ENCODE results near the gene XRCC1. TPM values are rescaled to one million over a fixed set of nuclear protein-coding genes. Genes with fewer than 3 reads are reported as not detected.

The XRCC1 gene
- polyA plus RNA-seq, 1 of the 3 experiments (the other 2 are of a cell fraction), result 30.3 TPM

GRCh38 chr19:43575156-43575950 is at the start of gene XRCC1, which contains the start of gene PINLYP (continued):
- TF ChIP-seq EZH2phosphoT487 (IDR thresholded peaks at IDR 0.05; ENCODE audit: borderline replicate concordance, low read depth) (no peak), TCF12 (IDR thresholded peaks at IDR 0.05) (no peak), SIN3A (IDR thresholded peaks at IDR 0.05; ENCODE audit: borderline replicate concordance, low read depth, low read length) (0 out of 2 replicates have a peak, but pooled peaks have one; percentile 33), RXRA (IDR thresholded peaks at IDR 0.05; ENCODE audit: borderline replicate concordance, low read depth) (no peak), JUND (IDR thresholded peaks at IDR 0.05) (no peak), CTCF (IDR thresholded peaks at IDR 0.05) (no peak), RFX5 (IDR thresholded peaks at IDR 0.05; ENCODE audit: low read length) (peak; percentile 99), MAX (IDR thresholded peaks at IDR 0.05; ENCODE audit: low read depth) (no peak), FOXJ3 (CRISPR knock-in tag; IDR thresholded peaks at IDR 0.05) (no peak), TAF1 (IDR thresholded peaks at IDR 0.05; ENCODE audit: borderline replicate concordance, low read depth, low read length) (peak; percentile 41; the same call in 1 of the 2 replicates), RAD21 (IDR thresholded peaks at IDR 0.05; ENCODE audit: low read length) (no peak)
- TF ChIP-seq, protein P1, sequence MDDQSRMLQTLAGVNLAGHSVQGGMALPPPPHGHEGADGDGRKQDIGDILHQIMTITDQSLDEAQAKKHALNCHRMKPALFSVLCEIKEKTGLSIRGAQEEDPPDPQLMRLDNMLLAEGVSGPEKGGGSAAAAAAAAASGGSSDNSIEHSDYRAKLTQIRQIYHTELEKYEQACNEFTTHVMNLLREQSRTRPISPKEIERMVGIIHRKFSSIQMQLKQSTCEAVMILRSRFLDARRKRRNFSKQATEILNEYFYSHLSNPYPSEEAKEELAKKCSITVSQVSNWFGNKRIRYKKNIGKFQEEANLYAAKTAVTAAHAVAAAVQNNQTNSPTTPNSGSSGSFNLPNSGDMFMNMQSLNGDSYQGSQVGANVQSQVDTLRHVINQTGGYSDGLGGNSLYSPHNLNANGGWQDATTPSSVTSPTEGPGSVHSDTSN (IDR thresholded peaks at IDR 0.05), result no peak

DNA sequence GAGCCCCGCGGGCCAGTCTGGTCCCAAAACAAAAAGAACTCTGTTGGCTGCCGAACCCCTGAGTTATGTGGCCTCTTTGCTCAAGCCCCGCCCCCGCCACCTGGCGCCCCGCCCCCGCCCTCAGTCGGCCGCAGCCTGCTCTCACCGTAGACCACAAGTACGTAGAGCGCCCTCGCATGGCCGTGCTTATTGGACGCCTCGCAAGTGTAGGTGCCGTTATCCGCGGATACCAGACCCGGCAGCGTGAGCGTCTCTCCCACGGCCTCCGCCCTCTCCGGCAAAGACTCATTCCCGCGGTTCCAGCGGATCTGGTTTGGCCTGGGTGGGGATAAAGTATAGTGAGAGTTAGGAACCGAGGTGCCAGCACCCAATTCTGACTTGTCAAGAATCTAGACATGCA is 49.6 kb upstream of the XRCC1 start:
- Histone ChIP-seq H4K20me1 (ENCODE audit: insufficient read depth) (no peaks in the 10 kb centered on the region), H3K27ac (ENCODE audit: low read depth in 2 of 2, low read length in 1 of 2) (no peak overlapping the region), H3K9me2 (no peaks in the 10 kb centered on the region), H3K36me3 (replicated peaks in 1 of 2; ENCODE audit: control insufficient read depth in 1 of 2, insufficient read depth in 2 of 2, low read length in 1 of 2) (peaks cover 0 to 3% of the 10 kb centered on the region in 2 experiments), H3K4me1 (ENCODE audit: control insufficient read depth in 1 of 2, insufficient read depth in 2 of 2, low read depth in 1 of 2, low read length in 1 of 2) (peaks cover 0 to 6% of the 10 kb centered on the region in 2 experiments; a peak in 1 of 4 replicates), H3K79me2 (ENCODE audit: insufficient read depth) (no peaks in the 10 kb centered on the region; the same call in 1 of the 2 replicates), H3F3A (replicated peaks; ENCODE audit: insufficient read depth) (peaks cover 4% of the 10 kb centered on the region), H2AFZ (ENCODE audit: low read depth) (no peak overlapping the region), H3K4me2 (no peak overlapping the region), H3K9ac (no peak overlapping the region), H3K27me3 (ENCODE audit: insufficient read depth) (no peaks in the 10 kb centered on the region), H3K4me3 (ENCODE audit: low read depth in 2 of 2, low read length in 1 of 2) (no peak overlapping the region), H3K9me3 (no peaks in the 10 kb centered on the region)
- CTCF ChIA-PET, result no interaction called here
- WGBS (ENCODE audit: low lambda C conversion rate), result 95% methylated on average over 30 of the region's 30 CpGs
- no peak for DNase-seq
- TF ChIP-seq MXI1 (IDR thresholded peaks at IDR 0.05; ENCODE audit: low read depth, low read length), result no peak
- TF ChIP-seq GABPA (IDR thresholded peaks at IDR 0.05; ENCODE audit: low read depth), result no peak
- no peak for TF ChIP-seq RCOR1 (IDR thresholded peaks at IDR 0.05; ENCODE audit: low read length)
- no peak for TF ChIP-seq JUND (IDR thresholded peaks at IDR 0.05)
- TF ChIP-seq FOXJ3 (CRISPR knock-in tag; IDR thresholded peaks at IDR 0.05), result no peak
- TF ChIP-seq, protein P2, sequence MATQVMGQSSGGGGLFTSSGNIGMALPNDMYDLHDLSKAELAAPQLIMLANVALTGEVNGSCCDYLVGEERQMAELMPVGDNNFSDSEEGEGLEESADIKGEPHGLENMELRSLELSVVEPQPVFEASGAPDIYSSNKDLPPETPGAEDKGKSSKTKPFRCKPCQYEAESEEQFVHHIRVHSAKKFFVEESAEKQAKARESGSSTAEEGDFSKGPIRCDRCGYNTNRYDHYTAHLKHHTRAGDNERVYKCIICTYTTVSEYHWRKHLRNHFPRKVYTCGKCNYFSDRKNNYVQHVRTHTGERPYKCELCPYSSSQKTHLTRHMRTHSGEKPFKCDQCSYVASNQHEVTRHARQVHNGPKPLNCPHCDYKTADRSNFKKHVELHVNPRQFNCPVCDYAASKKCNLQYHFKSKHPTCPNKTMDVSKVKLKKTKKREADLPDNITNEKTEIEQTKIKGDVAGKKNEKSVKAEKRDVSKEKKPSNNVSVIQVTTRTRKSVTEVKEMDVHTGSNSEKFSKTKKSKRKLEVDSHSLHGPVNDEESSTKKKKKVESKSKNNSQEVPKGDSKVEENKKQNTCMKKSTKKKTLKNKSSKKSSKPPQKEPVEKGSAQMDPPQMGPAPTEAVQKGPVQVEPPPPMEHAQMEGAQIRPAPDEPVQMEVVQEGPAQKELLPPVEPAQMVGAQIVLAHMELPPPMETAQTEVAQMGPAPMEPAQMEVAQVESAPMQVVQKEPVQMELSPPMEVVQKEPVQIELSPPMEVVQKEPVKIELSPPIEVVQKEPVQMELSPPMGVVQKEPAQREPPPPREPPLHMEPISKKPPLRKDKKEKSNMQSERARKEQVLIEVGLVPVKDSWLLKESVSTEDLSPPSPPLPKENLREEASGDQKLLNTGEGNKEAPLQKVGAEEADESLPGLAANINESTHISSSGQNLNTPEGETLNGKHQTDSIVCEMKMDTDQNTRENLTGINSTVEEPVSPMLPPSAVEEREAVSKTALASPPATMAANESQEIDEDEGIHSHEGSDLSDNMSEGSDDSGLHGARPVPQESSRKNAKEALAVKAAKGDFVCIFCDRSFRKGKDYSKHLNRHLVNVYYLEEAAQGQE (IDR thresholded peaks at IDR 0.05; ENCODE audit: low read depth, low read length), result no peak
- no peak for TF ChIP-seq NFIC (IDR thresholded peaks at IDR 0.05; ENCODE audit: borderline replicate concordance)
- no peak for TF ChIP-seq TEAD4 (IDR thresholded peaks at IDR 0.05; ENCODE audit: borderline replicate concordance, insufficient read depth)
- TF ChIP-seq NRF1 (IDR thresholded peaks at IDR 0.05; ENCODE audit: low read depth, low read length), result no peak
- no peak for TF ChIP-seq YY1 (IDR thresholded peaks at IDR 0.05; ENCODE audit: low read depth)
- TF ChIP-seq TAF1 (IDR thresholded peaks at IDR 0.05; ENCODE audit: borderline replicate concordance, low read depth, low read length), result no peak
- TF ChIP-seq RXRA (IDR thresholded peaks at IDR 0.05; ENCODE audit: borderline replicate concordance, low read depth), result no peak
- TF ChIP-seq ELF1 (IDR thresholded peaks at IDR 0.05), result no peak
- TF ChIP-seq CTCF (IDR thresholded peaks at IDR 0.05), result no peak
- POLR2A ChIA-PET, result no interaction called here

All from SK-N-SH (cell line).